ENCODE results near the gene SHROOM3.

The SHROOM3 gene

DNA sequence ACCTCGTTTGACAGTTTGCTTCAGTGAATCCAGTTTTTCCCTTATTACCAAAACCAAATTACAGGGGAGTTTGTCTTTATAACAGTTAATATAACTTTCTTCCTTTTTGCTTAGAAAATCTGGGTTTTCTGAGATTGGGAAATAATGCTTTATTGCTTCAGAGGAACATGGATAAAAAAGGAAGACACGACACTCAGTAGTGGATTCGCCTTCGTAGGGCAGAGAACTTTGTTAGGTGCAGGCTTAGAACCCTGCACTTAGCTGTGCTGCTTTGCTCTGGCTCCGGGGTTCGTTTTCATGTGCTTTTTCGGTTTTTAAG, 274.7 kb downstream of the SHROOM3 start:
- DNase-seq (ENCODE audit: extremely low spot score), result no peak
- POLR2A ChIA-PET, result no interaction called here
- CTCF ChIA-PET, result no interaction called here
- no peak for TF ChIP-seq HDGF (IDR thresholded peaks at IDR 0.05; ENCODE audit: borderline replicate concordance)
- no peak for TF ChIP-seq TARDBP (IDR thresholded peaks at IDR 0.05)
- no peak for TF ChIP-seq FOXM1 (IDR thresholded peaks at IDR 0.05; ENCODE audit: borderline replicate concordance)
- no peak for TF ChIP-seq L3MBTL2 (conservative IDR thresholded peaks at IDR 0.05)
- TF ChIP-seq ARNT (IDR thresholded peaks at IDR 0.05), result no peak
- no peak for TF ChIP-seq ZNF384 (IDR thresholded peaks at IDR 0.05)
- TF ChIP-seq BHLHE40 (IDR thresholded peaks at IDR 0.05; ENCODE audit: borderline replicate concordance), result no peak
- TF ChIP-seq FOXA1 (IDR thresholded peaks at IDR 0.05), result no peak
- no peak for TF ChIP-seq LEF1 (IDR thresholded peaks at IDR 0.05; ENCODE audit: borderline replicate concordance)
- TF ChIP-seq PKNOX1 (IDR thresholded peaks at IDR 0.05), result no peak
- TF ChIP-seq CTBP1 (IDR thresholded peaks at IDR 0.05; ENCODE audit: borderline replicate concordance), result no peak
- no peak for TF ChIP-seq SUZ12 (IDR thresholded peaks at IDR 0.05)
- TF ChIP-seq ELF4 (IDR thresholded peaks at IDR 0.05), result no peak
- TF ChIP-seq NFRKB (IDR thresholded peaks at IDR 0.05), result no peak

DNA sequence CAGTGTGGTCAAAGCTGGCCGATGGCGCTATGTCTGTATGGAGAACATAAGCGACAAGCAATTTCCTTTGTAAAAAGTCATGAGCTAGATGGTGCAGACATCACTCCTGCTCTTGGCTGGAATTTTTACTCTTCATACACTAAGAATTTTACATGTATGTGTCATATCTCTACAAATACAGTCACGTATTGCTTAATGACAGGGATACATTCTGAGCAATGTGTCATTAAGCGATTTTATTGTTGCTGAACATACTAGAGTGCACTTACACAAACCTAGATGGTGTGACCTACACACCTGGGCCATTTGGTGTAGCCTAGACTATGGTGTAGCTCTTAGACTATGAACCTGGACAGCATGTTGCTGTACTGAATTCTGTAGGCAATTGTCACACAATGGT, 277.5 kb downstream of the SHROOM3 start:
- TF ChIP-seq HDGF (IDR thresholded peaks at IDR 0.05; ENCODE audit: borderline replicate concordance) (no peak), TARDBP (IDR thresholded peaks at IDR 0.05) (no peak), FOXK2 (IDR thresholded peaks at IDR 0.05) (no peak), PKNOX1 (IDR thresholded peaks at IDR 0.05) (no peak), SP1 (IDR thresholded peaks at IDR 0.05) (no peak), NFRKB (IDR thresholded peaks at IDR 0.05) (no peak), FOXA1 (IDR thresholded peaks at IDR 0.05) (no peak), FOXM1 (IDR thresholded peaks at IDR 0.05; ENCODE audit: borderline replicate concordance) (no peak), LEF1 (IDR thresholded peaks at IDR 0.05; ENCODE audit: borderline replicate concordance) (no peak), ELF4 (IDR thresholded peaks at IDR 0.05) (no peak), ARNT (IDR thresholded peaks at IDR 0.05) (no peak), ZNF384 (IDR thresholded peaks at IDR 0.05) (no peak)
- ChIA-PET CTCF (no interaction called here), POLR2A (no interaction called here)
- DNase-seq (ENCODE audit: extremely low spot score), result no peak

DNA sequence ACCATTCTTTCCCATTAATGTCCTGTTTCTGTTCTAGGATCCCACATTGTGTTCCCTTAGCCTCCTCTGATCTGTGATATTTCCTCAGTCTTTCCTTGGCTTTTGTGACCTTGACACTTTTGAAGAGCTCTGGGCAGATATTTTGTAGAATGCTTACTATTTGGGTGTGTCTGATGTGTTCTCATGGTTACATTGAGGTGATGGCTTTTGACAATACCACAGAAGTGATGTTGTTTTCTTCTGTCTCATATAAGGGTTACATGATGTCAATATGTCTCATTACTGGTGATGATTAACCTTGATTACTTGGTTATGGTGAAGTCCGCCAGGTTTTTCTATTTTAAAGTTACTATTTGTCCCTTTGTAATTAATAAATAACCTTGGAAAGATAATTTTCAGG, 279.2 kb downstream of the SHROOM3 start:
- DNase-seq (ENCODE audit: extremely low spot score), result no peak
- POLR2A ChIA-PET, result no interaction called here
- no peak for TF ChIP-seq LEF1 (IDR thresholded peaks at IDR 0.05; ENCODE audit: borderline replicate concordance)
- TF ChIP-seq FOXA1 (IDR thresholded peaks at IDR 0.05), result no peak
- TF ChIP-seq SUZ12 (IDR thresholded peaks at IDR 0.05), result no peak
- no peak for TF ChIP-seq FOXM1 (IDR thresholded peaks at IDR 0.05; ENCODE audit: borderline replicate concordance)
- TF ChIP-seq HDGF (IDR thresholded peaks at IDR 0.05; ENCODE audit: borderline replicate concordance), result no peak
- CTCF ChIA-PET, result no interaction called here

GRCh38 chr4:76716020-76716419, 281.0 kb downstream of the SHROOM3 start:
- no peak for TF ChIP-seq FOXK2 (IDR thresholded peaks at IDR 0.05)
- ChIA-PET CTCF (interaction anchor here (1.3 kb wide), 1 partner anchor 8 kb away, joined by 4 read pairs; no protein-coding TSS in a partner anchor), POLR2A (no interaction called here)
- no peak for DNase-seq (ENCODE audit: extremely low spot score)

DNA sequence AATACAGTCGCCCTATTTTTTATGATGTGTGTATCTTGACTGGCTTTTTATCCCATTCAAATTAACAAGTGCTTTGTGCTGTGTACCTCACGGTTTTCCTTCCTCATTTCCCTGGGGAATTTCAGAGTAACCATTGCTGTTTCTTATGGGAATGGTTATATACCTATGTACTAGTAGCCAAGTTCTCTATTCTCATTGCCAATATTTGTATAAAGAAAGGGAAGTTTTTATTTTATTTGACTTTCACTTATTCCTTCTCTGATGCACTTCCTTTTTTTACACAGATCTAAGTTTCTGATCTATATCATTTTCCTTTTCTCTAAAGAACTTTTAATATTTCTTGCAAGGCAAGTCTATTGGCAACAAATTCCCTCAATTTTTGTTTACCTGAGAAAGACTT, 281.6 kb downstream of the SHROOM3 start:
- TF ChIP-seq BHLHE40 (IDR thresholded peaks at IDR 0.05; ENCODE audit: borderline replicate concordance) (no peak), SP1 (IDR thresholded peaks at IDR 0.05) (no peak), NFRKB (IDR thresholded peaks at IDR 0.05) (no peak), L3MBTL2 (conservative IDR thresholded peaks at IDR 0.05) (no peak), TARDBP (IDR thresholded peaks at IDR 0.05) (no peak), SUZ12 (IDR thresholded peaks at IDR 0.05) (no peak), FOXK2 (IDR thresholded peaks at IDR 0.05) (no peak), LEF1 (IDR thresholded peaks at IDR 0.05; ENCODE audit: borderline replicate concordance) (no peak), ZNF384 (IDR thresholded peaks at IDR 0.05) (no peak), PKNOX1 (IDR thresholded peaks at IDR 0.05) (no peak), ELF4 (IDR thresholded peaks at IDR 0.05) (no peak), FOXA1 (IDR thresholded peaks at IDR 0.05) (no peak), FOXM1 (IDR thresholded peaks at IDR 0.05; ENCODE audit: borderline replicate concordance) (no peak), ARNT (IDR thresholded peaks at IDR 0.05) (no peak), CTBP1 (IDR thresholded peaks at IDR 0.05; ENCODE audit: borderline replicate concordance) (no peak), HDGF (IDR thresholded peaks at IDR 0.05; ENCODE audit: borderline replicate concordance) (no peak)
- ChIA-PET POLR2A (no interaction called here), CTCF (no interaction called here)
- no peak for DNase-seq (ENCODE audit: extremely low spot score)

- no peak for TF ChIP-seq TARDBP (IDR thresholded peaks at IDR 0.05)
- no peak for TF ChIP-seq ARNT (IDR thresholded peaks at IDR 0.05)
- no peak for TF ChIP-seq FOXK2 (IDR thresholded peaks at IDR 0.05)
- no peak for TF ChIP-seq CTBP1 (IDR thresholded peaks at IDR 0.05; ENCODE audit: borderline replicate concordance)
- TF ChIP-seq FOXA1 (IDR thresholded peaks at IDR 0.05), result no peak
- no peak for TF ChIP-seq HDGF (IDR thresholded peaks at IDR 0.05; ENCODE audit: borderline replicate concordance)
- no peak for TF ChIP-seq ELF4 (IDR thresholded peaks at IDR 0.05)
- no peak for TF ChIP-seq BHLHE40 (IDR thresholded peaks at IDR 0.05; ENCODE audit: borderline replicate concordance)
- TF ChIP-seq FOXM1 (IDR thresholded peaks at IDR 0.05; ENCODE audit: borderline replicate concordance), result no peak
- no peak for TF ChIP-seq NFRKB (IDR thresholded peaks at IDR 0.05)
- no peak for TF ChIP-seq ZNF384 (IDR thresholded peaks at IDR 0.05)
- TF ChIP-seq PKNOX1 (IDR thresholded peaks at IDR 0.05), result no peak
- no peak for TF ChIP-seq SUZ12 (IDR thresholded peaks at IDR 0.05)
- CTCF ChIA-PET, result no interaction called here
- POLR2A ChIA-PET, result no interaction called here
- DNase-seq (ENCODE audit: extremely low spot score), result no peak
Observed at GRCh38 chr4:76717431-76717830, 282.4 kb downstream of the SHROOM3 start.
